GM18507 (cell line): ENCODE measurements around the gene MZB1.
"Not testable (repeated sequence)": the region's sequence is repeated elsewhere in the genome, so short reads cannot be mapped to it uniquely, and the experiment has no call there.

Experiments used
- DNase-seq: peaks from one replicate; pipeline ENCODE4 v3.0.0; 2011; ENCODE audit warnings: low read depth; ENCODE audit not compliant: insufficient read length; ENCODE audit errors: extremely low spot score
- FAIRE-seq: peaks from 2 replicates; lab custom pipeline; 2011; peaks lifted over from hg19 to GRCh38; lab: Jason Lieb, UNC

The MZB1 gene

GRCh38 chr5:139413153-139413552, 23.4 kb upstream of the MZB1 start:
- DNase-seq (no peak), FAIRE-seq (no peak)

DNA sequence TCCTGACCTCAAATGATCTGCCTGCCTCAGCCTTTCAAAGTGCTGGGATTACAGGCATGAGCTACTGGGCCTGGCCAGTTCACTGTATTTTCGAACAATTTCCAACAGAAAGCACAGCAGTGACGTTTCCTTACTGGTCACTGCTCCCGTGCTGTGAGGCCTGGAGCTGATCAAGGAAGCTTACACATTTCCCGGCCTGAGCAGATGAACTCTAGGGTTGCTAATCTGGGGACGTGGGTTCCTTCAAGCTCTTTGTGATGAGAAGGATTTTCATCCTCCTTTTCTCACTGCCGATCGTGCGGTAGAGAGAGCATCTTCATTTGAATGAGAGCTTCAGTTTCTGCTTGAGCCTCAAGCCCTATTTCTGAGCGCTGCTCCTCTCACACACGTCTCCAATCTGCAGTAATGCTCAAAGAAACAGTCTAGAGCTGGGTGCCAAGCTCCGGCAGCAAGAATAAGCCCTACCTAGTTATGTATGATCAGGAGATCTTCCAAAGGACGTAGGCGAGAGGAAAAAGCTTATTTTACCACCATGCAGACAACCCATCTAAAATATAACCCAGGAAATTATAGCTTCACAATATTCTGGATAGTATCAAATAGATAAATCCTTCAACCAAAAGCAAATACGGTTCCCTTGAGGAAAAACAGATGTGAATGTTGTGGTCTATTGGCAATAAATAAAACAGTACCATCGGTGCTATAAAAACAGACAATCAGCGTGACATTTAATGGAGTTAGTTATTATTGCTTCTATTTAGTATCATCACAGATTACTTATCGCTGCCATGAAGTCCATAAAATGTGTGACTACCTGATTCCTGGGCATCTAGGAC, 21.5 kb upstream of the MZB1 start:
- DNase-seq (no peak), FAIRE-seq (no peak)

GRCh38 chr5:139410121-139410992, 20.6 kb upstream of the MZB1 start:
- DNase-seq: no peak

GRCh38 chr5:139409116-139409515, 19.4 kb upstream of the MZB1 start:
- FAIRE-seq: not testable (repeated sequence)

More at GRCh38 chr5:139410121-139410992, 20.6 kb upstream of the MZB1 start:
- FAIRE-seq: no peak

DNA sequence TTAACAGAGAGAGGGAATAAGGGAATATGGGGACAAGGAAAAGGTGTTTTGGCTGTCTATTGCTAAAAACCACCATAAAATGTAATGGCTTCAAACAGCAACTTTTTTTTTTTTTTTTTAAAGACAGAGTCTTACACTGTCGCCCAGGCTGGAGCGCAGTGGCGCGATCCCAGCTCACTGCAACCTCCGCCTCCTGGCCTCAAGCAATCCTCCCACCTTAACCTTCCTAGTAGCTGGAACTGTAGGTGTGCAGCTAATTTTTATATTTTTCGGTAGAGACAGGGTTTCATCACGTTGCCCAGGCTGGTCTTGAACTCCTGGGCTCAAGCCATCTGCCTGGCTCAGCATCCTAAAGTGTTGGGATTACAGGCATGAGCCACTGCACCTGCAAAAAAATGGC, 18.5 kb upstream of the MZB1 start:
- DNase-seq (no peak), FAIRE-seq (no peak)

More at GRCh38 chr5:139409116-139409515, 19.4 kb upstream of the MZB1 start:
- not testable (repeated sequence) for DNase-seq

DNA sequence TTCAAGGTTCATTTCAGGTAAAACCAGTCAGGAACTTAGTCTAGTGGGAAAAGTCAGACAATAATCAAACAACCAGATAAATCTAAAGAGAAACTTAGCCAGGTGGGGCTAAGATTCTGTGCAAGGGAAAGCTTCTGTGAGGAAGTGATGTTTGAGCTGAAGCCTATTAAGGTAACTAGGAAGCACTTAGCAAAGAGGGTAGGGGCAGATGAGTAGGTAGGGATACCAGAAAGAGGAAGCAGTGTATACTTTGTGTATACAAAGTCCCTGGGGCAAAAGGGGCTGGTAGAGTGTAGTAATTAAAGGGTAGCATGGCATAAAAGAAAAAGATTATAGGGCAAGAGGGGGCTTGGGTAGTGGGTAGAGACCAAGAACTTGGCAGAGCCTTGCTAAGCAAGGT, 17.8 kb upstream of the MZB1 start:
- no peak for FAIRE-seq
- no peak for DNase-seq

- DNase-seq (no peak), FAIRE-seq (no peak)
These were observed 17.2 kb upstream of the MZB1 start for GRCh38 chr5:139406963-139407362.

- FAIRE-seq (no peak), DNase-seq (no peak)
These were observed 14.7 kb upstream of the MZB1 start for GRCh38 chr5:139404484-139404840.

GRCh38 chr5:139403787-139404483, 14.2 kb upstream of the MZB1 start, which contains the start of gene SPATA24:
SPATA24 (minus strand) TSS chr5:139404089; CDS start chr5:139404060, 29 bp downstream.
- DNase-seq (peak; percentile 91), FAIRE-seq (peak; percentile 92)

- FAIRE-seq: no peak
- no peak for DNase-seq
These were observed 13.7 kb upstream of the MZB1 start for GRCh38 chr5:139403418-139403786.

DNA sequence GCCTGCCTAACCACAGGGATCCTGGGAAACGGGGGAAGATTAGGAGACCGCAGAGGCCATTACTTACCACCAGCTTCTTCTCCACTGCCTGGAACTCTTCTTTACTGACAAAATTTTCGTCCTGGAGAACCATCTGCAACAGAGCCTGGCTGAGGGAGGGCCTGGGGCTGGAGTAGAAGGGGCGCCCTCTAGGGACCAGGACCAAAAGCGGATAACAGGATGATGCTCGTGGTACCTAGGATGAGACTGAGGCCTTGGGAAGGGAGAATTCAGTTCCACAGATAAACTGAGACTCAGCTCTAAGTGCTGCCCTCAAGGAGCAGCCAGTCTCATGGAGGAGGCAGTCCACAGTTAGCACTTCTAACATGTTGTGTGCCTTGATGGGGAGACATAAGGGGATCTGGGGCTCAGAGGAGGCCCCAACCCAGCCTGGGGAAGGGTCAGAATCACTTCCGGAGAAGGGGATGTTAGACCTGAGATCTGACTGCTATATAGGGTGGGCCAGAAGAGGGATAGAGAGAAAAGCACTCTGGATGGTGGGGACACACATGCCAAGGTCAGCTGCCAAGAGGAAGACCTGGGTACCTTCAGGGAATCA, 12.9 kb upstream of the MZB1 start:
- FAIRE-seq (no peak), DNase-seq (no peak)

DNA sequence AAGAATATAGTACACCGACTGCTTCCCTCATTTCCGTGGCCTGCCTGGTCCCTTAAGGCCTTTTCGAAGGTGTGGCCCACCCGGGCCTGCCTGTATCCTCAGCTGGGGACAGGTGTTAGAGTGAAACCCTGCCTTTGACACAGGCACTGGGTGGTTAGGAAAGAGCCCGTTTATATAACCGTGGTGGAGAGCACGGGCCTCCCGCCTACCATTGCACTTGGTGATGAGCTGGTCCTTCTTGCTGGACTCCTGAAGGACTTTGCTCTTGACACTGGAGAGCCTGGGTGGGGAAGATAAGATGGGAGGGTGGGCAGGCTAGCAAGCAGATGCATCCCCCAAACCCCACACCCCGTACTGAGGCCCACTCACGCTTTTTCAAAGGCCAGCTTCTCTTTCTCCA, 11.8 kb upstream of the MZB1 start:
- DNase-seq (no peak), FAIRE-seq (no peak)

DNA sequence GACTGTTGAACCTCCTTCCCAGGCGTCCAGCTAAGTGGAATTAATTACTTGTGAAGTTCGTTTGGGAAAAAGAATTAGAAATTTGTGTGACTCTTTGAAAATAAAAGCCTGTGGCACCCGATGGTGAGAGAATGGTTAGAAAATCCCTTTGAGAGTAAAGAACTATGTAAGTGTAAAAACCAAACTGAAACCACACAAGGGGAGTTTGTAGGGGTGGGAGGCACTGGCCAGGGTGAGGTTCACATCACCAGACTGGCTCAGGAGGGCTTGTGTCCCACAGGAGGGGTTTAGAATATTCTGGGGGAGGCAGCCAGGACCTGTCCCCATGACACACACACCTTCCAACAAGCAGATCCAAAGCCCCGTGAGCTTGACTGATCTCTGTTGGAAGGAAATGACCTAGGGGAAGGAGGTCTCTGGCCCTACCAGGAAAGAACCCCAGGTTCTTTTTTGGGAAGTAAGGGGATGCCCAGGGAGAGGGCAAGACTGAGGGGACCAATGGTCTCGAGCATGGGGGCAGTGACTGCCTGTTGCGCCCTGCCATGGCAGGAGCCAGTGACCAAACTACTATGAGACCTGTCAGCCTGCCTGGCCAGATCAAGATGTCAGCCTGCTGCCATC, 9.9 kb upstream of the MZB1 start:
- DNase-seq (no peak), FAIRE-seq (peak; percentile 78)

GRCh38 chr5:139397921-139398320, 8.2 kb upstream of the MZB1 start:
- DNase-seq (no peak), FAIRE-seq (no peak)

GRCh38 chr5:139396691-139397090, 7.0 kb upstream of the MZB1 start:
- DNase-seq (no peak), FAIRE-seq (no peak)

- DNase-seq: no peak
- FAIRE-seq: peak; percentile 38
These were observed 6.3 kb upstream of the MZB1 start for GRCh38 chr5:139395844-139396640.

- FAIRE-seq (no peak), DNase-seq (no peak)
These were observed 5.2 kb upstream of the MZB1 start, which contains the start of gene PROB1 for GRCh38 chr5:139394654-139395566. PROB1 (minus strand) TSS chr5:139395104; CDS start chr5:139395081, 23 bp downstream.
